Suprapubic skin (tissue), 4 donors: ENCODE data around the gene SND1. TPM values are rescaled to one million over a fixed set of nuclear protein-coding genes. Genes with fewer than 3 reads are reported as not detected.

Experiments used
- DNase-seq, 2 donors: peaks; one replicate each; pipeline ENCODE4 v3.0.0-alpha.2; 2019; ENCODE audit warnings: low spot score in 2 of 2
- H3K27ac ChIP-seq: fragments of 200-600 bp; sonication (generic); one replicate; pipeline ENCODE4 v1.5.1; 2019
- H3K27me3 ChIP-seq: fragments of 200-600 bp; sonication (generic); one replicate; pipeline ENCODE4 v1.5.1; 2019
- H3K36me3 ChIP-seq: fragments of 200-600 bp; sonication (generic); one replicate; pipeline ENCODE4 v1.5.1; 2019
- H3K4me1 ChIP-seq: fragments of 200-600 bp; sonication (generic); one replicate; pipeline ENCODE4 v1.5.1; 2019
- H3K4me3 ChIP-seq: fragments of 200-600 bp; sonication (generic); one replicate; pipeline ENCODE4 v1.5.1; 2019; ENCODE audit warnings: mild to moderate bottlenecking
- H3K9me3 ChIP-seq: fragments of 200-600 bp; sonication (generic); one replicate; pipeline ENCODE4 v1.5.1; 2019
- CTCF ChIP-seq, 2 donors: fragments of 200-600 bp in 1 of 2; fragments of 450-650 bp in 1 of 2; sonication (generic) in 1 of 2; IDR thresholded peaks; one replicate each; pipeline ENCODE4 v1.5.1; 2016 to 2019; ENCODE audit warnings: antibody characterized with exemption in 2 of 2, mild to moderate bottlenecking in 1 of 2, moderate library complexity in 1 of 2
- EP300 ChIP-seq: sonication (generic); formaldehyde crosslinking; IDR thresholded peaks from one replicate; pipeline ENCODE4 v1.6.1; 2017; ENCODE audit warnings: antibody characterized with exemption
- POLR2A ChIP-seq, 2 donors: fragments of 450-650 bp; IDR thresholded peaks; one replicate each; pipeline ENCODE4 v1.6.1; 2017; ENCODE audit warnings: antibody characterized with exemption in 2 of 2, mild to moderate bottlenecking in 2 of 2, moderate library complexity in 2 of 2
- POLR2AphosphoS5 ChIP-seq, 3 donors: sonication (generic); formaldehyde crosslinking; IDR thresholded peaks; one replicate each; pipeline ENCODE4 v1.6.1; 2017; ENCODE audit warnings: antibody characterized with exemption in 3 of 3
- WGBS: methylation state at CpG from one replicate; pipeline ENCODE4 v1.1.5; 2018; 5-methylcytosine and 5-hydroxymethylcytosine counted together
- total RNA-seq, 4 donors: library from RNA; depleted of rRNA; stranded (reverse); fragments of >200 nt; gene quantifications; one replicate each; pipeline ENCODE4 v1.1.0, GENCODE V29; 2016

Gene SND1
- total RNA-seq, 4 donors from 2014 or later: 72.2 to 99.8 (median 77.2) TPM

GRCh38 chr7:127776776-127777386, 124.9 kb downstream of the SND1 start:
- TF ChIP-seq POLR2AphosphoS5 (IDR thresholded peaks at IDR 0.05) (no peak), EP300 (no peak), POLR2A (IDR thresholded peaks at IDR 0.05) (no peak), CTCF (IDR thresholded peaks at IDR 0.05) (no peak)
- Histone ChIP-seq H3K27me3 (no peaks in the 10 kb centered on the region), H3K27ac (no peak overlapping the region), H3K9me3 (no peaks in the 10 kb centered on the region), H3K4me1 (peaks cover under 1% of the 10 kb centered on the region), H3K36me3 (no peaks in the 10 kb centered on the region), H3K4me3 (no peak overlapping the region)
- 93% methylated on average over 1 of the region's 1 CpG for WGBS
- DNase-seq: no peak

- no peaks in the 10 kb centered on the region for H3K36me3 ChIP-seq
- no peak for DNase-seq
- WGBS: 89% methylated on average over 1 of the region's 1 CpG
- no peaks in the 10 kb centered on the region for H3K9me3 ChIP-seq
- no peak for TF ChIP-seq EP300
- TF ChIP-seq POLR2A (IDR thresholded peaks at IDR 0.05): no peak
- no peak for TF ChIP-seq POLR2AphosphoS5 (IDR thresholded peaks at IDR 0.05)
- no peak for TF ChIP-seq CTCF (IDR thresholded peaks at IDR 0.05)
- peaks cover 9% of the 10 kb centered on the region for H3K4me1 ChIP-seq
- no peak overlapping the region for H3K4me3 ChIP-seq
- no peaks in the 10 kb centered on the region for H3K27me3 ChIP-seq
- H3K27ac ChIP-seq: no peak overlapping the region
Measured at GRCh38 chr7:127780489-127780888, 128.5 kb downstream of the SND1 start.

GRCh38 chr7:127781081-127781480, 129.1 kb downstream of the SND1 start:
- Histone ChIP-seq H3K27me3 (no peaks in the 10 kb centered on the region), H3K36me3 (no peaks in the 10 kb centered on the region), H3K9me3 (no peaks in the 10 kb centered on the region), H3K4me1 (peaks cover 9% of the 10 kb centered on the region), H3K4me3 (no peak overlapping the region), H3K27ac (no peak overlapping the region)
- TF ChIP-seq CTCF (IDR thresholded peaks at IDR 0.05) (no peak), EP300 (no peak), POLR2AphosphoS5 (IDR thresholded peaks at IDR 0.05) (no peak), POLR2A (IDR thresholded peaks at IDR 0.05) (no peak)
- WGBS: 48% methylated on average over 4 of the region's 4 CpGs
- DNase-seq: no peak

GRCh38 chr7:127782075-127782474, 130.1 kb downstream of the SND1 start:
- Histone ChIP-seq H3K36me3 (no peaks in the 10 kb centered on the region), H3K27me3 (no peaks in the 10 kb centered on the region), H3K27ac (no peak overlapping the region), H3K4me3 (no peak overlapping the region), H3K4me1 (peaks cover 9% of the 10 kb centered on the region), H3K9me3 (no peaks in the 10 kb centered on the region)
- TF ChIP-seq CTCF (IDR thresholded peaks at IDR 0.05): no peak
- no peak for TF ChIP-seq EP300
- no peak for TF ChIP-seq POLR2A (IDR thresholded peaks at IDR 0.05)
- TF ChIP-seq POLR2AphosphoS5 (IDR thresholded peaks at IDR 0.05): no peak
- no peak for DNase-seq

GRCh38 chr7:127782654-127783559, 130.9 kb downstream of the SND1 start:
- H3K4me1 ChIP-seq: peaks cover 9% of the 10 kb centered on the region
- no peaks in the 10 kb centered on the region for H3K36me3 ChIP-seq
- WGBS: 71% methylated on average over 3 of the region's 3 CpGs
- no peak for TF ChIP-seq EP300
- no peak for TF ChIP-seq POLR2AphosphoS5 (IDR thresholded peaks at IDR 0.05)
- TF ChIP-seq CTCF (IDR thresholded peaks at IDR 0.05): no peak
- no peak for TF ChIP-seq POLR2A (IDR thresholded peaks at IDR 0.05)
- no peaks in the 10 kb centered on the region for H3K9me3 ChIP-seq
- no peak overlapping the region for H3K27ac ChIP-seq
- H3K27me3 ChIP-seq: no peaks in the 10 kb centered on the region
- DNase-seq: no peak
- H3K4me3 ChIP-seq: no peak overlapping the region
